KMS-11 (cell line): ENCODE data around the gene CGREF1.
A peak's percentile ranks its signal among the peaks of the same experiment; 100 is the strongest.

ENCODE experiments used
- H2AFZ ChIP-seq: fragments of 200-600 bp; sonication (generic); 2 replicates; pipeline ENCODE4 v1.6.1; 2016; ENCODE audit warnings: antibody characterized with exemption, mixed run types, low read depth
- H3K27ac ChIP-seq: fragments of 200-600 bp; sonication (generic); 2 replicates; pipeline ENCODE4 v1.6.1; 2016; ENCODE audit warnings: mild to moderate bottlenecking, mixed run types
- H3K27me3 ChIP-seq: fragments of 200-600 bp; sonication (generic); 2 replicates; pipeline ENCODE4 v1.6.1; 2017; ENCODE audit warnings: mild to moderate bottlenecking, low read depth, mixed run types, moderate library complexity; ENCODE audit not compliant: insufficient read depth
- H3K36me3 ChIP-seq: fragments of 200-600 bp; sonication (generic); 2 replicates; pipeline ENCODE4 v1.6.1; 2017; ENCODE audit warnings: mild to moderate bottlenecking, mixed run types; ENCODE audit not compliant: insufficient read depth
- H3K4me1 ChIP-seq: fragments of 200-600 bp; sonication (generic); 2 replicates; pipeline ENCODE4 v1.6.1; 2016; ENCODE audit warnings: mild to moderate bottlenecking, low read depth, mixed run types; ENCODE audit not compliant: poor library complexity, severe bottlenecking
- H3K4me2 ChIP-seq: fragments of 200-600 bp; sonication (generic); 2 replicates; pipeline ENCODE4 v1.7.0; 2016; ENCODE audit warnings: mild to moderate bottlenecking, mixed run types
- H3K4me3 ChIP-seq: fragments of 200-600 bp; sonication (generic); IDR thresholded peaks from 2 replicates; pipeline ENCODE4 v1.6.1; 2017; ENCODE audit warnings: low read depth, low read length, mixed read lengths; ENCODE audit not compliant: insufficient read depth
- H3K79me2 ChIP-seq: fragments of 200-600 bp; sonication (generic); 2 replicates; pipeline ENCODE4 v1.6.1; 2016; ENCODE audit warnings: low read depth, mixed run types; ENCODE audit not compliant: insufficient read depth
- H3K9ac ChIP-seq: fragments of 200-600 bp; sonication (generic); 2 replicates; pipeline ENCODE4 v1.6.1; 2016; ENCODE audit warnings: mild to moderate bottlenecking, mixed run types
- H4K20me1 ChIP-seq: fragments of 200-600 bp; sonication (generic); 2 replicates; pipeline ENCODE4 v1.6.1; 2016; ENCODE audit warnings: mild to moderate bottlenecking, mixed run types; ENCODE audit not compliant: insufficient read depth
- TF ChIP-seq, protein P1 (sequence below): fragments of 200-600 bp; sonication (generic); conservative IDR thresholded peaks from 2 replicates; pipeline ENCODE4 v1.6.1; 2017; ENCODE audit warnings: low read depth, mild to moderate bottlenecking, antibody characterized with exemption, low read length, moderate library complexity, mixed read lengths

CGREF1 gene

DNA sequence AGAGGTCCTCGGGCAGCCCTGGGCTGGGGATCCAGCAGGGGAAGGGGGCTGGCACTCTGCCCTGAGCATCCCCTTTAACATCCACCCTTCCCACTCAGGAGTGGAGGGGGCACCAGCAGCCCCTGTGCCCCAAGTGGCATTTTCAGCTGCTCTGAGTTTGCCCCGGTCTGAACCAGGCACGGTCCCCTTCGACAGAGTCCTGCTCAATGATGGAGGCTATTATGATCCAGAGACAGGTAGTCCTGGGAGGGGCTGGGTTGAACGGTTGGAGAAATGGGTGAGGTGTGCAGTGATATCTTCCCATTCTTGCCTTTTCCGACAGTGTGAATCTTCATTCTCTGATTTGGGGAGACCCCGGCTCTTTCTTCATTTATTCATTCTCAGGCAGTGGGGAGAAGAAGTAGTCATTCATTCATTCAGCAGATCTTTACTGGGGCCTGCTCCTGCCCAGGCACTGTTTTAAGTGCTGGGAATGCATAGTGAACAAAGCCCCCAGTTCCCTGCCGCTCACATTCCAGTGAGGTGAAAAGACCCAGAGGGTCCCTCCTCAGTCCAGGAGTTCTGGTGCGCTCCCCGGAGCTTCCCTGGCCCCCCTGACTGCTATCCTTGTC, 33.8 kb downstream of the CGREF1 start:
- H3K4me3 ChIP-seq, result peak overlapping the region; percentile 82
- H3K27ac ChIP-seq, result no peak overlapping the region

DNA sequence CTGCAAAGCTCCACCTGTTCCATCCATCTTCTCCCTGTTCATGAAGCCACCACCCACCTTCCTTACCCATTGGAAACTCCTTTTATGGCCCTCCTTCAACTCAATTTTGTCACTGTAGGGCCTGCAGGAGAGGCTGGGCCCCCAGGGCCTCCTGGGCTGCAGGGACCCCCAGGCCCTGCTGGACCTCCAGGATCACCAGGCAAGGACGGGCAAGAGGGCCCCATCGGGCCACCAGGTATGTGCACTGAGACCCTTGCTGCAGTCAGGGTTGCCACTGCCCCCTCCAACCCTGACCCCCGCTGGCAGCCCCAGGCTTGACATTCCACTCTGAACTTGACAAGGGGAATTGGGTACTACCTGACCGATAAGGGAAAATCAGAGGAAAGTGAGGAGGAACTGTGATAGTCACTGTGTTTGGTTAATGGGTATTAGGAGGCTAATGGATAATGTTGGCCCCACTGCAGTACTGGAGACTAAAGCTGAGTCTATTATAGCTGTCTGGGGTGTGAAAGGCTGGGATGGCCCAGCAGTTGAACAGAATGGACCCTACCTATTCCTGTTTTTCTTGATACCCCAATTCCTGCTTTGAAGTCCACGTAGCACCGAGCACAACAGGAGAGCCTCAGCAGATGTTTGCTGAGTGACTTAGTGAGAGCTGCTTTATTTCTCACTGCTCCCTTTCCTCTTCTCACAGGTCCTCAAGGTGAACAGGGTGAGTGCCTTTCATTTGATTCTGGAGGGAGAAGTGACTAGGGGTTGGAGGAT, 34.4 kb downstream of the CGREF1 start:
- H3K4me1 ChIP-seq, result peaks cover 18% of the 10 kb centered on the region
- H3K79me2 ChIP-seq, result no peaks in the 10 kb centered on the region
- no peak overlapping the region for H2AFZ ChIP-seq
- no peaks in the 10 kb centered on the region for H4K20me1 ChIP-seq
- no peak overlapping the region for H3K9ac ChIP-seq
- no peak overlapping the region for H3K4me3 ChIP-seq
- no peaks in the 10 kb centered on the region for H3K36me3 ChIP-seq
- peak overlapping the region; percentile 68; the same call in 1 of the 2 replicates for H3K4me2 ChIP-seq
- TF ChIP-seq, protein P1, sequence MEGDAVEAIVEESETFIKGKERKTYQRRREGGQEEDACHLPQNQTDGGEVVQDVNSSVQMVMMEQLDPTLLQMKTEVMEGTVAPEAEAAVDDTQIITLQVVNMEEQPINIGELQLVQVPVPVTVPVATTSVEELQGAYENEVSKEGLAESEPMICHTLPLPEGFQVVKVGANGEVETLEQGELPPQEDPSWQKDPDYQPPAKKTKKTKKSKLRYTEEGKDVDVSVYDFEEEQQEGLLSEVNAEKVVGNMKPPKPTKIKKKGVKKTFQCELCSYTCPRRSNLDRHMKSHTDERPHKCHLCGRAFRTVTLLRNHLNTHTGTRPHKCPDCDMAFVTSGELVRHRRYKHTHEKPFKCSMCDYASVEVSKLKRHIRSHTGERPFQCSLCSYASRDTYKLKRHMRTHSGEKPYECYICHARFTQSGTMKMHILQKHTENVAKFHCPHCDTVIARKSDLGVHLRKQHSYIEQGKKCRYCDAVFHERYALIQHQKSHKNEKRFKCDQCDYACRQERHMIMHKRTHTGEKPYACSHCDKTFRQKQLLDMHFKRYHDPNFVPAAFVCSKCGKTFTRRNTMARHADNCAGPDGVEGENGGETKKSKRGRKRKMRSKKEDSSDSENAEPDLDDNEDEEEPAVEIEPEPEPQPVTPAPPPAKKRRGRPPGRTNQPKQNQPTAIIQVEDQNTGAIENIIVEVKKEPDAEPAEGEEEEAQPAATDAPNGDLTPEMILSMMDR, result no peak
- no peak overlapping the region for H3K27ac ChIP-seq
- H3K27me3 ChIP-seq, result no peaks in the 10 kb centered on the region

More for the DNA sequence above, 33.8 kb downstream of the CGREF1 start:
- Histone ChIP-seq H3K9ac (peak overlapping the region; percentile 76; the same call in 1 of the 2 replicates), H3K36me3 (no peaks in the 10 kb centered on the region), H3K4me2 (peak overlapping the region; percentile 68), H4K20me1 (no peaks in the 10 kb centered on the region), H2AFZ (peak overlapping the region; percentile 90), H3K27me3 (no peaks in the 10 kb centered on the region), H3K79me2 (no peaks in the 10 kb centered on the region), H3K4me1 (peaks cover 18% of the 10 kb centered on the region)
- TF ChIP-seq, protein P1, result no peak

DNA sequence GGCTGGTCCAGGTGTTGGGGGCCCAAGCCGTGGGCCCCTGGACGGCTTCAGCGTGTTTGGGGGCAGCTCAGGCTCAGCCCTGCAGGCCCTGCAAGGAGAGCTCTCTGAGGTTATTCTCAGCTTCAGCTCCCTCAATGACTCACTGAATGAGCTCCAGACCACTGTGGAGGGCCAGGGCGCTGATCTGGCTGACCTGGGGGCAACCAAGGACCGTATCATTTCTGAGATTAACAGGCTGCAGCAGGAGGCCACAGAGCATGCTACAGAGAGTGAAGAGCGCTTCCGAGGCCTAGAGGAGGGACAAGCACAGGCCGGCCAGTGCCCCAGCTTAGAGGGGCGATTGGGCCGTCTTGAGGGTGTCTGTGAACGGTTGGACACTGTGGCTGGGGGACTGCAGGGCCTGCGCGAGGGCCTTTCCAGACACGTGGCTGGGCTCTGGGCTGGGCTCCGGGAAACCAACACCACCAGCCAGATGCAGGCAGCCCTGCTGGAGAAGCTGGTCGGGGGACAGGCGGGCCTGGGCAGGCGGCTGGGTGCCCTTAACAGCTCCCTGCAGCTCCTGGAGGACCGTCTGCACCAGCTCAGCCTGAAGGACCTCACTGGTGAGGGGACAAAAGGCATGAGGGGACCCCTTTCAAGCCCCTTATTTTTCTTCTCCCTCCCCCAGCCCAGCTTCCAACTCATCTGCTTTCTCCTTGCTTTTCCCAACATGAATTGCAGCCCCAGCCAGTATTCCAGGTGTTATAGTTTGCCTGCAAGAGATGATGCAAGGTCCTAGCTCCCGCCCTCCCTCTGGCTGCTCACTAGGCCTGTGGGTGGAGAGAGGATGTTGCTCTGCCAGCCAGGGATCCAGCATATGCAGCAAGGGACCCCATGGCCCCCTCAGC, 35.3 kb downstream of the CGREF1 start:
- Histone ChIP-seq H2AFZ (no peak overlapping the region), H3K4me1 (peaks cover 18% of the 10 kb centered on the region), H3K4me3 (no peak overlapping the region), H3K27me3 (no peaks in the 10 kb centered on the region), H3K27ac (no peak overlapping the region), H3K9ac (no peak overlapping the region), H4K20me1 (no peaks in the 10 kb centered on the region), H3K36me3 (no peaks in the 10 kb centered on the region), H3K79me2 (no peaks in the 10 kb centered on the region), H3K4me2 (no peak overlapping the region)
- TF ChIP-seq, protein P1, result no peak

DNA sequence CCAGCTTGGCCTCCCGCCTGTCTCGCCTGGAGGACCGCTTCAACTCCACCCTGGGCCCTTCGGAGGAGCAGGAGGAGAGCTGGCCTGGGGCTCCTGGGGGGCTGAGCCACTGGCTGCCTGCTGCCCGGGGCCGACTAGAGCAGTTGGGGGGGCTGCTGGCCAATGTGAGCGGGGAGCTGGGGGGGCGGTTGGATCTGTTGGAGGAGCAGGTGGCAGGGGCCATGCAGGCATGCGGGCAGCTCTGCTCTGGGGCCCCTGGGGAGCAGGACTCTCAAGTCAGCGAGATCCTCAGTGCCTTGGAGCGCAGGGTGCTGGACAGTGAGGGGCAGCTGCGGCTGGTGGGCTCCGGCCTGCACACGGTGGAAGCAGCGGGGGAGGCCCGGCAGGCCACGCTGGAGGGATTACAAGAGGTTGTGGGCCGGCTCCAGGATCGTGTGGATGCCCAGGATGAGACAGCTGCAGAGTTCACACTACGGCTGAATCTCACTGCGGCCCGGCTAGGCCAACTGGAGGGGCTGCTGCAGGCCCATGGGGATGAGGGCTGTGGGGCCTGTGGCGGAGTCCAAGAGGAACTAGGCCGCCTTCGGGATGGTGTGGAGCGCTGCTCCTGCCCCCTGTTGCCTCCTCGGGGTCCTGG, 36.0 kb downstream of the CGREF1 start:
- H3K9ac ChIP-seq, result no peak overlapping the region
- H3K27ac ChIP-seq, result no peak overlapping the region
- no peak overlapping the region for H3K4me3 ChIP-seq
- no peak overlapping the region for H3K4me2 ChIP-seq
- H3K27me3 ChIP-seq, result peaks cover under 1% of the 10 kb centered on the region; the same call in 1 of the 2 replicates
- peaks cover 16% of the 10 kb centered on the region for H3K4me1 ChIP-seq
- H2AFZ ChIP-seq, result no peak overlapping the region
- TF ChIP-seq, protein P1, result no peak
- no peaks in the 10 kb centered on the region for H3K79me2 ChIP-seq
- H4K20me1 ChIP-seq, result no peaks in the 10 kb centered on the region
- no peaks in the 10 kb centered on the region for H3K36me3 ChIP-seq
